NCI-H2171 treated with DMSO at 0.1 percent for 48 hours (cell line): ENCODE measurements around the gene WDFY2.

Experiments
- DNase-seq: peaks from one replicate; lab custom pipeline; 2025; lab: John Stamatoyannopoulos, UW

The WDFY2 gene

GRCh38 chr13:51800486-51800885, 216.2 kb downstream of the WDFY2 start:
- no peak for DNase-seq

- DNase-seq = no peak
Observed at GRCh38 chr13:51801631-51802099, 217.4 kb downstream of the WDFY2 start.

DNA sequence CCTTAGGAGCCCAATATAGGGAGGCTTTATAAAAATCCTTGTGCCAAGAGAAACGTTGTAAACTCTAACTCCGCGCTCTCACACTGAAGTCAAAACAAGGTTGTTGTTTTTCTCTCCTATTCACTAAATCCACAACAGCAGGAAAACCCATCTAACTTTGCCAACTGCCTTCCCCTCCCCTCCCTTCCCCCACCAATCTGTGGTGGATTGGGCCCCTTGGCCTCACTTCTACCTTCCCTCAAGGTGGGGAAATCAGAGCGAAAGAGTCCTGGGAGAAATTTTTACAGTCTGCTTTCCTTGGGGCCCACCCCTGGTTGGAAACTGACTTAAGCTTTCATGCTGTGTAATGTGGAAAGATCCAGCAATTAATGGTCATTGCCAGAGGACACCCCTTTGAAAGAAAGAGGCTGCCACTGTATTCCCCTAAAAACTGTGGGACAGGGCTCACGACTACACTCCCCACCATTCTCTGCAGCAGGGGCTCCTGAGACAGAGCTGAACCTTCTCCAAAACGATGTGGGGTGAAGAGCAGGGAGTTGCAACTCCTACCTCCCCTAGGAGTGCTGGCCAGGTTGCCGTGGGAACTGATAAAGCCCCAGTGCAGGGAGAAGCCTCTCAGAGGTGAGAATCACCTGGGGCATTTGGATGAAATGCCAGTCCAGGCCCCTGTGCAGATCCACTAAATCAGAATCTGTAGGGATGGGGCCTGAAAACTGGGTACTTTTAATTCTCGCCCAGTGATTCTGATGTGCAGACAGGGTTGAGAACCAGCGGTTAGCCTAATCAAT, 218.6 kb downstream of the WDFY2 start:
- no peak for DNase-seq

DNA sequence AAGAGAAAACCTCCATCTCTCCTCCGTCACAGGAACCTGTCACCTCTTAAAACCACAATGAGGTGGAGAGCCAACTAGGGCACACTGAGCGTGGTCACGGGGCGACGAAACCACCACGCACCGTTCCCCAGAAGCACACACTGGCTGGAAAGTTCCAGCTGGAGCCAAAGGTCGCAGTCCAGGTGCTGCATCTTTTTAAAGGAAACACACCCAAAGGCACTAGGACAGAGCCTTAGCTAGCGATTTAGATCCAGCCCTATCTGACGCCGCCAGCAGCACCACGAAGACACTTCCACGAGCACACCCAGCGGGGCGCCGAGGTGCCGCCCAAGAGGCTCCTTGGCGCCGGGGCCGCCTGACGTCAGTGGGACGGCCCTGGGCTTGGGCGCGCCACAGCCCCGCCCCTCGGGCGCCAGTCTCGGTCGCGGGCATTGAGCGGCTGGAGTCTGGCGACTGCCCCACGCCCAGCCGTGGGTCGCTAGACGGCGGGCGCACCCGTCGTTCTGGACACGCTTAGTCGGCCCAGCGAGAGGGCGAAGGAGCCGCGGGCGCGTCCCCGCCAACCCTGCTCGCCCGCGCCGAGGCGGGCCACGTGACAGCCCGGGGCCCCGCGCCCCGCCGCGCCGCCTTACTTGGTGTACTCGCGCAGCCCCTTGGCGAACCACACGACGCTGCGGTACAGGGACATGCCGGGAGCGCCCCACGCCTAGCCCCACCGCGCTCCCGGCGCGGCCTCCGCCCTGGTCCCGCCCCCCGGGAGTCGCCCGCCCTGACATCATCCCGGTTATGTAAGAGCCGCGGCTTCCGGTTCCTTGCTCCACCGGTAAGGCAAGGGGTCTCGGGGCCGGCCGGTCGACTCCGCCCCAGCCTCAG, 219.4 kb downstream of the WDFY2 start, which contains the start of gene DHRS12:
Gene DHRS12 (minus strand): TSS at position 742 of the 873 bp plus-strand sequence. CDS start 4,504 bp downstream, outside the sequence.
- peak; percentile 83 for DNase-seq

GRCh38 chr13:51804295-51805172, 220.3 kb downstream of the WDFY2 start:
- peak; percentile 63 for DNase-seq

DNA sequence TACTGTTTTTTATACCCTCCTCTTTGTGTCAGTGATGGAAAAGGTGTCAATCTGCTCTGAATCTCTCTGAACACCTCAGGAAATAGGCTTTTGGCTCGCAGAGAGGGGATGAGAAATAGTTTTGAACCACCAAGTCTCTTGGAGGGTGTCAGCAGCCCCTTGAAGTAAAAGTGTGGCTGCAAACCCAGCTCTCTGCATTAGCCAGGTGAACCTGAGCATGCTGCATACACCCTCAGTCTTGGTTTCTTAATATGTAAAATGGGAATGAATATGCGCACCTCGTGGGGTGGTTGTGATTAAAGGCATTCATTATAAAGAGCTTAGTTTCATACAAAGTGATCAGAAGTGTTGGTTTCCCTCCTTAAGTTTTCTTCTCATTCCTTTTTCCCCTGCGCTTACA, 221.1 kb downstream of the WDFY2 start:
- no peak for DNase-seq

DNA sequence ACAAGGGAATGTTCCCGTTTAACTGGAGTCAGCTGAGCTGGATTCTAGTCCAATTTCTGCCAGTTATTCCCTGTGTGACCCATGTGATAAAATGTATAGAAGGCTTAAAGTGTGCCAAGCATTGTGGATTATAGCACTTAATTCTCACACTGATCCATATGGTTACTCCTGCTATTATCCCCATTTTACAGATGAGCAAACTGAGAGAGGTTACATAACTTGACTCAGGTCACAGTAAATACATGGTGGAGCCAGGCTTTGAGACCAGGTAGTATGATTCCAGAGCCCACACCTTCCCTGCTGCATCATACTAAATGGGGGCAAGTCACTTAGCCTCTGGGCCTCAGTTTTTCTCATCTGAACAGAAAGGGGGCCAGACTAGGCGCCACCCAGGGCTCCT, 221.7 kb downstream of the WDFY2 start:
- no peak for DNase-seq

- DNase-seq = peak; percentile 42
Observed at GRCh38 chr13:51806566-51806965, 222.3 kb downstream of the WDFY2 start.

DNA sequence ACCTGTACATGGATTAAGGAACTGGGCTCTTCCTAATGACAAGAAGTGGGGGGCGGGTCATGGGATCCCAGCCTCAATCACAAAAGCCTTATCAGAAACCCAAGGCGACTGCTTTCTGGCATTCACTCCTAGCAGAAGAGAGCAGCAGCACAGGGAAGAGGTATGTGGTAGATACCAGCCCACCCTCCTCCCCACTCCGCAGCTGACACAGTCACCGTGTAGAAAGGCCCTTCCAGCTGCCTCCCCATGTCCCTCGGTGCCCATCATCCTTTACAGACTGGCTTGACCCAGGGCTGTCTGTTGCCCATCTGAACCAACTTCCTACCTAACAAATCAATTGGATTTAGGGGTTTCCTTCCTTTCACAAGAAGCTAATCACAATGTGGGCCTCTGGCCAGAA, 222.8 kb downstream of the WDFY2 start:
- no peak for DNase-seq

GRCh38 chr13:51808811-51809210, 224.5 kb downstream of the WDFY2 start:
- DNase-seq = no peak

DNA sequence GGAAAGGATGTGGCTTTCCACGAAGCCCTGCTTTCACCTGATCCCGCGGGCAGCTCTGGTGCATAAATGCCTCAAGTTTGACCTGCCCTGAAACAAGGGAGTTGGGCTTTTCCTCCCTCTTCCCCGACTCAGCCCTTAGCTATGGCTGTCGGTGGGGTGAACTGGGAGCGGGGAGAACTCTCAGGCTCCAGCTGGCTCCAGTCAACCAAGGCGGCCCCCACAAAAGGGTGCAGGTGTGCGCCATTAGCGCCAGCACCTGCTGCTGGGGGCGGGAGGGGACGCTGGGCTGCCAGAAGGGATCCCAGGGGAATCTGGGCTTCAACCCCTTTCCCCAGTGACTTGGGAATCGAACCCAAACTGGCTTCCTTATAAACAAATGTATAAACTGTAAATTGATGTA, 226.8 kb downstream of the WDFY2 start:
- DNase-seq = peak; percentile 94

GRCh38 chr13:51811920-51812451, 227.7 kb downstream of the WDFY2 start:
- DNase-seq = no peak

- DNase-seq = no peak
Observed at GRCh38 chr13:51814071-51814470, 229.8 kb downstream of the WDFY2 start.

GRCh38 chr13:51814825-51815650, 230.8 kb downstream of the WDFY2 start:
- peak; percentile 85 for DNase-seq

- DNase-seq = no peak
Observed at GRCh38 chr13:51815848-51816247, 231.6 kb downstream of the WDFY2 start.

GRCh38 chr13:51816604-51817249, 232.5 kb downstream of the WDFY2 start:
- no peak for DNase-seq
